ENCODE data around the gene FAM83E.

Gene FAM83E

GRCh38 chr19:48571378-48572162 lies 43.3 kb downstream of the FAM83E start:
- DNase-seq = no peak

GRCh38 chr19:48569814-48570213 lies 45.1 kb downstream of the FAM83E start:
- DNase-seq = no peak

GRCh38 chr19:48568345-48568886 lies 46.5 kb downstream of the FAM83E start:
- DNase-seq = no peak

- DNase-seq = no peak
Measured at GRCh38 chr19:48565090-48565489, 49.8 kb downstream of the FAM83E start.
